HG02642 (cell line): Measurements from ENCODE around the gene DPP10.

ENCODE experiments used
- ATAC-seq: cut with Tn5 transposase; IDR thresholded peaks from one replicate; pipeline ENCODE4 v1.9.1; 2021; ENCODE audit warnings: mild to moderate bottlenecking; ENCODE audit not compliant: unreplicated experiment, poor library complexity

DPP10 gene

DNA sequence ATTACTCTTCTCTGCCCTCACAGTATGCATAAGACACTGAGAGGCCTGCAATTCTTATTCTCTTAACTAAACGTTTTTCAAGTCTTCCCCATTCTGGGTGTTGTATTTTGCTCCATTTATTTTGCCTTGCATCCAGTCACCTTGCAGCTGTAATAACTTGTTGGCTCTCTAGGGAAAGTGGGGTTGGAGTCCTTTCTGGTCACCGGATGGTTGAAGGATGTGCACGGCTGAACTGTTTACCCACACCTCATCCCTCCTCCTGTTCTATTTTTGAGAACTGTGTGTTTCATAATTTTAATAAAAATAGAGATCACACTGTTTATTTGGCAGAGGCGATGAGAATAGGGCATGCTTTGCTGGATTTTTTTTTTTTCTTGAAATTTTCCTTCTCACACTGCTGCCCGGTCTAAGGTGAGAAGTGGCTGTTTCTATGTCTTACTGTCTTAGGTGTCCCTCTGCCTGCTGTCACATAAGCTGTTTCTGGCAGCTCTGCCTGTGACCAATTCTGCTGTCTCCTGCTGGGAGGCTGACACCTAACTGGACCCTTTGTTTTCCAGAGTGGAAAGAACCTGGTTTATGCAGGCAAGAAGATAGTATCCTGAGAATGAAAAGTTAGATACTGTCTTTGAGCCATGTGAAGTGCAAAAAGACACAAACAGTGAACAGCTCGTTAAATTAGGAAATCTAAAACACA, 342.6 kb downstream of the DPP10 start:
- ATAC-seq: no peak

DNA sequence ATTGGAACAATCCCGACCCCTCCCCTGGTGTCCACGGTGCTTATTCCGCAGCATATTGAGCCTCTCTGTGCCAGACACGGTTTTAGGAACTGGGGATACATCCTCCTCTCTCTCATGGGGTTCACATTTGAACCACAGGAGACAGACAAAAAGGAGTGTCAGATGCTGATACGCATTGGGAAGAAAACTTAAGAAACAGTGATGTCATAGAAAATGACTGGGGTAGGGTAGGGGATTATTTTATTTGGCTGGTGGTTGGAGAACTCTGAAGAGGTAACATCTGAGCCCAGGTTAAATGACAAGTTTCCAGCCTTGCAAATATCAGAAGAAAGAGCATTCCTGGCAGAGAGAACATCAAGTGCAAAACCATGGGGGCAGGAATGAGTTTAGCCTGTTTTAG, 344.5 kb downstream of the DPP10 start:
- ATAC-seq: no peak

DNA sequence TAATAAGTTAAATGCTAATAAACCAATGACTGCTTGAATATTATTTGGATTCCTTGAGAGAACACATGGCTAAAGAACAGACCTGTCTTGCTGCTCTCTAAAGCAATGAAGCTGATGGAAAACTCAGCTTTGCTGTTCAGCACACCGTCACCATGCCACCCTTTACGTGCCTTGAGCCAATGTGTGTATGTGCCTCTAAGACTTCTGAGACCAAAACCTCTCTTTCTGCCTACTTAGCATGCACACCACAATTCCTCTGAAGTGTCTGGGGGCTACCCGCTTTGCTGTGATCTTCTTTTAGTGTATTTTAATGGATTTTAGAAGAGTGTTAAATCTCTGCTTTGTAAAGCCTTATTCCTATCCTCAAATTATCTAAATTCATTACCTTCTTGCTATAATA, 345.0 kb downstream of the DPP10 start:
- no peak for ATAC-seq

DNA sequence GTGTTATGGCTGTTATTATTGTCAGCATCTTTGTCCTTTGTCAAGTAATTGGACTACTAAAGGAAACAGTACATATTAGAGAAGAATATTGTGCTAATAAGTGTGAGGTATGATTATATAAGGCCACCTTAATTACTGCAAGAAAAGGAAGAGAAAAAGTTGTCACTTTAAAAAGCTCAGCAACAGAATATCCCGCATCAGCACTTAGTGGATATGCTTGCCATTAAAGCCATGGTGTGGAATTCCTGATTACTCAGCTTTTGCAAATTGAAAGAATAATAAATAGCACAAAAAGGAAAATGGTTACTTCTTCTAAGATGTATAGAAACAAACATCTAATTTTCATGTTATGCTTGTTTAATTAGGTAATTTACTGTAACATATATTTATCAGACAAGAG, 347.5 kb downstream of the DPP10 start:
- no peak for ATAC-seq

DNA sequence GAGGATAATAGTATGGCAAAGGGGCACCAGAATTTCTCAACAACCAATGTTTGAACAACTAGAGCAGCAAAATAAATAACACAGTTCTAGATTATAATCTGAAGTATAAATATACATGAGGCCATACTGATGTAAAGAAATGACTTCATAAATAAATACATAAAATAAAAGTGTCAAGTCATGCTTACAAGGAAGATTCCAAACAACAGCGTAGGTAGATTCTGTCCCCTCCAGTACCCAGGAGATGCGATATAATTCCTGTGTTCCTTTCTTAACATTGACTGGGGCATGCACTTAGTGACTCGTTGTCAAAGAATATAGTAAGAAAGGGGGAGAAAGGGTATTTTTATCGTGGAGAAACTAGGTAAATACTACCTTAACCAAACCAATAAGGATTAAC, 355.1 kb downstream of the DPP10 start:
- no peak for ATAC-seq

DNA sequence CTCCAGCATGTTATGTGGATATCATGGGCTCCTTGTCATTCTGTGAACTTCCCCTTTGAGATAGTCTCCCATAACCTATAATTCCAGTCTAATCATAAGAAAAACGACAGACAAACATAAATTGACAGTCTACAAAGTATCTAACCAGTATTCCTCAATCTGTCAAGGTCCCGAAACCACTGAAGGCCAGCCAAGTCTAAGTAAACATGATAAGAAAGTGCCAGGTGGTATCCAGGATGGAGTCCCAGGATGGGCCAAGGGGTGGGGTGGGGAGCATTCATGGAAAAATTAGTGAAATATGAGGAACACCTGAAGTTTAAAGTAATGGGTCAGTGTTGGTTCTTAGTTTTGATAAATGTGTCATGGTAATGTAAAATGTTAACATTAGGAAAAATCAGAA, 355.5 kb downstream of the DPP10 start:
- ATAC-seq: no peak

DNA sequence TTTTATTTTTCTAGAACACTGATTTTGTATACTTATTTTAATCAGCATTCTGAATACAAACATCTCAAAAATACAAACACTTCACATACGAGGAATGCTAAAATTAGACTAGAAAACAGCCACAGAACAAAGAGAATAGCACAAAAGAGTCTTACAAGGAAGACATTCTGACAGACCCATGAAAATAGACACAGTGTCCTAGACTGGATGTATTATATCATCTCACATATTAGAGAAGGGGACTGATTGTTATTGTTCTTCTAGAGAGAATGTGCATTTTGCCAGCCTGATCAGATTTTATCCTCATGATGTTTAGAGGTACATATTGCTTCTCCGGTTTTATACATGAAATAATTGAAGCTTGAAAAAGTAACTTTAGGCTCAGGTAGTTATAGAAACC, 357.9 kb downstream of the DPP10 start:
- ATAC-seq: no peak

DNA sequence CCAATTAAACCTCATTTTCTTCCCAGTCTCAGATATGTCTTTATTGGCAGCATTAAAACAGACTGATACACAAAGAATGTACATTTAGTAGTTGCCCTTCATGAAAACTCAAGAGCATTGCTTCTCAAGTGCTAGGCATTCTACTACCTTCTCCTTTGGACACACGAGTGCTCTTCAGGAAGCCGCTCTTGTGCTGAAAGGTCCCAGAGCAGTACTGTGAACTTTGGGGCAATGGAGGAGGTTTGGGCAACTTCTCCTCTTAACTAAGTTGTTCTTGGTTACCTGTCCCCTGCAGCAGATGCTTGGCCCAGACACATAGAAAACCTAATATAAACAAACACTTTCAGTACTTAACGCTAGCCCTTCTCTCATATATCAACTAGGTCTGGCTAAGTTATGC, 362.8 kb downstream of the DPP10 start:
- ATAC-seq: no peak

DNA sequence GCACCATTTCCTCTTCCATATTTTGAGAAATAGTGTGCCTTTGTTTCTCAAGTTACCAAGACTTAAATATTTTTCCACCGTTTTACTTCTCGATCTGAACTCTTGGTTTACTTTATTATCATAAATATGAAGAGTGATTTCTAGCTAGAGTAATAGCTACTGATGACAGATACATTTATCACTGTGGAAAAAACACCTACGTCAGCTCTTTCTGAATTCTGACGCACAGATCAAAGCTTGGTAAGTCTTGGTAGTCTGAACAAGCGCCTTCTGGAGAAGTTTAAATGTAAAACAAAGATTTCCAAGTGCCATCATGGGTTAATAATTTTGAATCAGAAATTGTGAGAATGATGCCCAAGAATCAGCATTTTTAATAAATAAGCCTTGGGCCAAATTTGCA, 367.7 kb downstream of the DPP10 start:
- no peak for ATAC-seq

DNA sequence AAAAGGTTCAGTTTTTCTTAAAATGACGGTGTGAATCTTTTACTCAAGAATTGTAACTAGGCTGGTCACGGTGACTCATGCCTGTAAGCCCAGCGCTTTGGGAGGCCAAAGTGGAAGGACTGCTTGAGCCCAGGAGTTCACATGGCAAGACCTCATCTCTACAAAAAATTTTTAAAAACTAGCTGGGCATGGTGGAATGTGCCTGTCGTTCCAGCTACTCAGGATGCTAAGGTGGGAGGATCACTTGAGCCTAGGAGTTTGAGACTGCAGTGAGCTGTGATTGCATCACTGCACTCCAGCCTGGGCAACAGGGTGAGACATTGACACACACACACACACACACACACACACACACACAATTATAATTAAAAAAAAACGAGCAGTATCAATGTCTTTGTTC, 369.8 kb downstream of the DPP10 start:
- no peak for ATAC-seq

DNA sequence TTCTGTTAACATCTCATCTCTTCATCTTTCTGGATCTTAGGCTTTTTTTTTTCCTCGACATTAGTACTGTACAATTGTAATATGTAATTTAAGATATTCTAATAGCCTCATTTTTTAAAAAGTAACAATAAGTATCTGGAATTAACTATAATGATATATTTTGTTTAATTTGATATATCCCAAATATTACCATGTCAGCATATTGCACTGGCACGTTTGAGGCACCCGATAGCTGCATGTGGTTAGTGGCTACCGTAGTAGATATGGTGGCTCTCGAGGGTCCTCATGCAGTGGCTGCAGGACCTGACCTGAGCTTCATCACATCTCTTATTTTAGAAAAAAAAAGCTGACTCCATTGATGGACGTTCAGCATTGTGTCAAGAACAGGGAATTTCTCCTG, 371.9 kb downstream of the DPP10 start:
- ATAC-seq: no peak

DNA sequence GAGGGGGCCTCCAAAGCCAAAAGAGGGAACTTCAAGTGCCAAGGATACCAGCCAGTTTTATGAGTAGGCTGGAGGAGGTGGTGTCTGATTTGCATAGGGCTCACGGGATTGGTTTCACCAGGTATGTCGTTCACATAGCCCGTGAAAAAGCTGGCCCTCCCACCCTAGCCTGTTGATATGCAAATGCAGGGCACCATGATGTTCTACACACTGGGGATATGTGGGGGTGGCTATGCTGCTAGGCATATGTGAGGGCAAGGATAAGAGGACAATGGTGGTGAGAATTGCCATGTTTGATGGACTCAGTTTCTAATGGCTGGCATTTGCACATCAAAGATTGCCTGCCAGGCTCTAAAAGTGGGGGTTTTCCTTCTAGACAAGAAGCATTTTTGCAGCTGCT, 378.6 kb downstream of the DPP10 start:
- no peak for ATAC-seq

DNA sequence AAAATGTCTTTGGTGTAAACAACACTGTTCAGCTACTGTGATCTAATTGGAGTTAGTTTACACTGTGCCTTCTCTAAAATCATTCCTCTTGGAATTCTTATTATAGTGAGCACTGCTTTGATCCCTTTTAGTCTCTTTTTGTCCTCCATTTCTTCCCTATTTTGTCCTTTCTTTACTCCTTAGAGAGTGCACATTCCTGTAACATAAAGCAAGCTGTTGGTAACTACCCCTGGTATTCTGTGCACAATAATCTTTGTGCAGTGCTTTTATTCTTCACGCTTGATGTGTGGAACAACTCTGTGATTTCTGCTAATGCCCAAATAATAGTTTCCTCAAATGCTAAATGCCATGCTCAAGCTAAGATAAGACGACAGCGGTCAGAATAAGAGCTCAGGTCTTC, 401.5 kb downstream of the DPP10 start:
- no peak for ATAC-seq

DNA sequence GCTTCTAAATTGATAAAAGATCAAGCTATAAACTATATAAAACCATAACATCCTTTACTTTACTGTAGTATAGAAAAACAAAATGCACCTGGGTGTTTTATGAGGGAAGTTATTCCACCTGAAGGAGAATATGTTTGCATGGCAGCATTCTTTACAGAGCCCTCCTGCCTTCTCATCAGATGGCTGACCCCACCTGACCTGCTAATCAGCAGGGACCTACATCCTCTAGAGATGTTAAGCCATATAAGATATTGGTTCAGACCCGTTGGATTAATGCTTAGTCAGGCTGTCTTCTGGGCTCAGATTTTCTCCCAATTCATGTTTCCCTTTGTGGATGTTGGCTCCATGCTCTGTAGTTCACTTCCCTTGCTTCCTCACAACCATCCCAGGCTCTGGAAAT, 414.8 kb downstream of the DPP10 start:
- no peak for ATAC-seq

DNA sequence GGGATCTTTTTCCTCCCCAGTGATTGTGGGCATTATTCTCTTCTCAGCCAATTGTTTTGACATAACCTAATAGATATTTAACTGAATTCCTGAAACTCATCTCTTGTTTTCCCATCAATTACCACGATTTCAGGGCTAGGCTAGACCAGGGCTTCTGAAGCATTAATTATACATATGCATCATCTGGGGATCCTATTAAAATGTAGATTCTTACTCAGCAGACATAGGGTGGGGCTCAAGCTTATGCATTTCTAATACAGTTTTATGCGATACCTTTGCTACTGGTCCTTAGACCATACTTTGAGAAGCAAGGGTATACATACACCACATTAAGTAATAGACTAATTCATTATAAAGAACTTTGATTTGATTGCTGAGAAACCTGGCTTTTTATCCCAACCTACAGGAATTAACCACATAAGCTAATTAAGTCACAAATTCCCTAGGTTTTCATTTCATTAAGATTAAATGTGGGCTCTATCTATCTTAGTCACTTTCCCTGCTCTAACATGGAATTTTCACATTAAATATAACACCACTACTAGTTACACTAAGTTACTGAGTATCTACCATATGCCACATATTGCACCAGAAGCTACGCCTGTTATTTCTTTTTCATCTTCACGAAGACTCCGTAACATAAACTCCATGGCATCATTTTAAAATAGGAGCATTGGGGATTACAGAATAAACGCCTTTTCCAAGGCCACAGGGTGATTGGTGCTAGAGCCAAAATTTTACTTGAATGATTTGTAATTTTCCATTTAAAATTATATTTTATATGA, 417.5 kb downstream of the DPP10 start:
- no peak for ATAC-seq

DNA sequence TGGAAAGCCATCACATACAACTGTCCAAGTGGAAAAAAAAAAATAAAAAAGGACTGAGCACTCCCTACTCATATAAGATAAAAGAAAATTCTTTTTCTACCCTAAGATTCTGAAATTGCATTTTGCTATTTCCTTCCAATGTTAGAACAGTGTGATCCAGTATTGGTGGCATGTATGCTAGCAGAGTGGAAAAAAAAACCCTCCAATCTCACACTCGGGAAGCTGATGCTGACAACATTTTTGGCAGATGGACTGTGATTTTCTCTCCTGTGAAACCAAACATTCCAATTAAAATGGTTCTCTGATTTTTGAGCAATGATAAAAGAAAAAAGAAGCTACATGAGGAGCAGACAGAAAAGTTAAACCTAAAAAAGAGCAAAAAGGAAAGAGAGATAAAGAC, 419.8 kb downstream of the DPP10 start:
- ATAC-seq: no peak

DNA sequence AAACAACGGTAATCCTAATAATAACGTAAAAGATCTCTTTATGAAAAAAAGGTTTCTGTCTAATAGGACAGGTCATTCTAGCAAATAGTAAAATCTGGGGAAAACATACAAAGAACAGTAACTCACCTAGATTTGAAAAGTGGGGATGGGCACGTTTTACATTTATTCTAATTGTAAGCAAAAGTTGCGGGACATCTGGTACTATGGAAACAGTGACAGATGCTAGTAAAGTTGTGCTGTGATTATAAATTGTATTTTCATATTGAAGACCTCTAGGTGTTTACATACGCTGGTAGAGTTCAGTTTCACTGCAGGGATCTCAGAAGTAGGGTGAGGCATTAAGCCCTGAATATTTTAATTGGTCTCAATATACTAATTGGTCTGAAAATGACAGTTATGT, 422.5 kb downstream of the DPP10 start:
- ATAC-seq: no peak

DNA sequence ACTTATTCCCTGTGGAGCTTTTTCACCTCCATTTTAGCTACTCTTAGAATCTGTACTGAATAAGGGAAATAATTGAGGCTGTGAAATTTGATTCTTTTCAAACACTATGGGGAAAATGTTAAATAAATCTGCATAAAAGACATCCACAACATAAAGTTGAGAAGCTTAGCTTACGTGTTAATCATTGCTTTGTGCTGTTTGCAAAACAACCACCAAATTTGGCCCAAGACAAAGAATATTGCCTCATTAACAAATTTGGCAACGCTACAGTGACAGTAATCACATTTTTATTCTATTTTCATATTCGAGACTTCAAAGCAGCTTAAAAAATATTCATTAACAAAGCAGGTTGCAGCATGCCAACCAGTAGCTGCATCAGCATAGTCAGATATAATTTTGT, 437.6 kb downstream of the DPP10 start:
- ATAC-seq: no peak

DNA sequence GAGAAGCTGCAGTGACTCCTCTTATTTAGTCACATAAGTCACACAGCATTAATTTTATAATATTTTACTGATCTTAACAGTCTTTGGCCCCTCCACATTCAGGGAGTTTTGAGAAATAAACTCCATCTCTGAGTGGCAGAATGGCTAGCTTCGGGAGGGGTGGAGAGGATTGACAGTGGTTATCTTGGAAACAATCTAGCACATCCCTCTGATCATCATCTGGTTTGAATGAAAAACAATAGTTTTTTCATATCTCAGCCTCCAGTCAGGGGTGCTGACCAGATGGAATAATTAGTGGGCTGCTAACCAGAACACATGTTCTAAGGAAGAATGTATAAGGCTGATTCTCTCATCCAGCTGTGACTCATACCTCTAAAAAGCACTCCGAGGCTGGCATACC, 477.5 kb downstream of the DPP10 start:
- no peak for ATAC-seq

DNA sequence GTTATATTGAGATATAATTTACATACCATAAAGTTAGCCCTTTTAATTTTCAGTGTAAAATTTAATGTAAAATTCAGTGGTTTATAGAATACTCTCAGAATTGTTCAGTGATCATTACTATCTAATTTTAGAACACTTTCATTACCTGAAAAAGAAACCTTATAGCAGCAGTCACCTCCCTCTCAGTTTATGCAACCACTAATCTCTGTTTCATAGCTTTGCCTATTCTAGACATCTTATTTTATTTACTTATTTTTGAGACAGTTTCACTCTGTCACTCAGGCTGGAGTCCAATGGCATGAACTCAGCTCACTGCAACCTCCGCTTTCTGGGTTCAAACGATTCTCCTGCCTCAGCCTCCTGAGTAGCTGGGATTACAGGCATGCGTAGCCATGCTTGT, 479.6 kb downstream of the DPP10 start:
- no peak for ATAC-seq

DNA sequence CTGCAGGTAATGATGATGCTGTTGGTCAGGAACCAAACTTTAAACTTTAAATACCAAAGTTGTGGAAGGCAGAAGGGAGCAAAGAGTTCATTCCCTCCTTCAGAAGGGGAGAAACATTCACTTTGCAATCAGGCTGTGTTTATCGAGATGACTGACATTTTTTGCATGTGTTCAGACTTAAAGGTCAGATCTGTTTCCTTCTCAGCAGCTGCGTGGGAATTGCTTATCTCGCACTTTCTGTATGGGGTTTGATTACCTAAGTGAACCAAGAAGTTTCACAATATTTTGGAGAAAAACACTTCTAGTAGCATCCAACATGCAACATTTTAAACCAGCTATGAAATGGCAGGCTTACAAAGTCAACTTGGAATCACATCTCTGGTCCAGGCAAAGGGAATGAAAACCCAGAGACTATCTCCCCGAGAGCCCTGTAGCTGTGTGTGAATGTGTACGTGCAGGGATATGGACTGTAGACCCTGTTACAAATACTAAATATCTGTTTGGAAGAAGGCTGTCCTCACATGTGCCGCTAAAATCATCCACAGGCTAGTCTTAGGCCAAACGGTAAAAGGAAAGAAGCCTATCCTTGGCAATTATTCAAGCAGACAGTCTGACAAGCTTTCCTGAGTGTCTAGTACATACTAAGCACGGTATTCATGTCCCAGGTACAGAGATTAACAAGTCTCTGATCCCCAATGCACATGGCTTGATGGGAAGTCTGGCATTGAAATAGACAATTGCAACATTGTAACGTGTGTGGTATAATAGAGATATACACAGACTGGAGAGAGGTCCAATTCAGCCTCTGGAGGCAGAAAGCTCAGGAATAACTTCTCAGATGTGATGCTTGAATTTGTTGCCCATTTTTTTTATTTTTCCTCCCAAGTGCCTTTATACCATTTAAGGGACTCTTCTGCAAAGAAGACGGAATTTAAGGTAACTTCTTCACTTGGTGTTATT, 483.1 kb downstream of the DPP10 start:
- ATAC-seq: no peak
